ENCODE data around the gene CRYBB1. TPM values are rescaled to one million over a fixed set of nuclear protein-coding genes. Genes with fewer than 3 reads are reported as not detected.
A peak's percentile ranks its signal among the peaks of the same experiment; 100 is the strongest.

Gene CRYBB1
- polyA plus RNA-seq, 1 of the 3 experiments (the other 2 are of a cell fraction): 0.05 TPM

DNA sequence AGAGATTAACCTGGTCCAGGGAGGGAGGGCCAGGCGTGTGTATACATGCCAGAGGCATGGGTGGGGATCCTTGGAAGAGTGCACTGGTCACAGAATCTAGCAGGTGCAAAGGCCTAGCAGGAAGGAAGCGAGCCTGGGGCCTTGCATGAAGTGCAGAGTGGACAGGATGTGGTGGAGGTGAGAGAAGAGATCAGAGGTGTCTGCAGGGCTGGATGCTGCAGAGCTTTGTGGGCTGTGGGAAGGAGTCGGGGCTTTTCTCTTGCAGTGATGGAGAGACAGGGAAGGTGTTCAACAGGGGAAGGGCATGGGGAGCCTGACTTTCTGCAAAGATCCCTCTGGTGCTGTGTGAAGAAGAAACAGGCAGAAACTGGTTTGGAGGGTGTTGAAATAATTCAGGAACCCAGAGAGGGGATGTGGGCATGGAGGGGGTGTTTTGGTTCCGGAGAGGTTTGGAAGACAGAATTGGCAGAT is 25.4 kb downstream of the CRYBB1 start (continued):
- TF ChIP-seq CHD2 (IDR thresholded peaks at IDR 0.05; ENCODE audit: low read length, partially characterized antibody): no peak

DNA sequence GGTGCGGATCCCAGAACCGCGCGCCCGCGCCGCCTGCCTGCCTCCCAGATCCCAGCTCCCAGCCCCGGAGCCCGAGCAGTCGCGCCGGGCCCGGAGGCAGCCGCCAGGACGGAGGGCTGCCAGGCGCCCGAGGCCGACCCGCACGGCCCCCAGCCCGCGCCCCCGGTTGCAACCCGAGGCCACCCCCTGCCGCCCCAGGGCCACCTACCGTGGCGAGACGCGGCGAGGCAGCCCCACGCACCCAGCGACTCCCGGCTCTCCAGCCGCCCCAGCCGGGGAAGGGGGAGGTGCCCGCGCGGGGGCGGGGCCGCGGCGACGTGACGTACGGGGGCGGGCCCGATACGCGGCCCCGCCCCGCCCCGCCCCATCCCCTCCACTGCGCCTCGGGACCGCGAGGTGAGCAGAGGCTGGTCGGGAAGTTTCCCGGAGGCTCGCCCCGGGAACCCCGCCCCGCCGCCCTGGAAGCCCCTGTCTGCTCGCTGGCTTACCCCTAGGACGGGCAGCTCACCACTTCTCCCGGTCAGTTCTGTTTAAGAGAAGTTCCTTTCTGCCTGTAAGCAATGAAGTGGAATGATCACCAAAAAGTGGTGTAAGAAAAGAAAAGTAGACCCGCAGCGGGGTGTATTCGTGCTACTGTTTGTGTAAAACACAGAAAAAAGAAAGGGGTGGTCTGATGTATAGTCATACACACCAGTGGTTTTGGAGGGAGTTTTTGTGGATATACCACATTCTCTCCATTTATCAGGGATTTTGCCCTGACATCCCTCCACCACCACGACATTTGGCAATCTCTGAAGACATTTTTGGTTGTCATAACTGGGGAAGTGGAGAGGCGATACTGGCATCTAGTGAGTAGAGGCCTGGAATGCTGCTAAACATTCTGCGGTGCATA is 27.7 kb downstream of the CRYBB1 start, which contains the start of gene TPST2:
Gene TPST2, minus strand, starts transcription at position 288 of the 892 bp plus-strand sequence. CDS start 48,502 bp downstream, outside the sequence.
- H3K27ac ChIP-seq (ENCODE audit: low read depth in 2 of 2, low read length in 1 of 2): peak within 1 kb of the TSS; percentile 46 to 58; a peak in 3 of 4 replicates
- TF ChIP-seq, protein P1, sequence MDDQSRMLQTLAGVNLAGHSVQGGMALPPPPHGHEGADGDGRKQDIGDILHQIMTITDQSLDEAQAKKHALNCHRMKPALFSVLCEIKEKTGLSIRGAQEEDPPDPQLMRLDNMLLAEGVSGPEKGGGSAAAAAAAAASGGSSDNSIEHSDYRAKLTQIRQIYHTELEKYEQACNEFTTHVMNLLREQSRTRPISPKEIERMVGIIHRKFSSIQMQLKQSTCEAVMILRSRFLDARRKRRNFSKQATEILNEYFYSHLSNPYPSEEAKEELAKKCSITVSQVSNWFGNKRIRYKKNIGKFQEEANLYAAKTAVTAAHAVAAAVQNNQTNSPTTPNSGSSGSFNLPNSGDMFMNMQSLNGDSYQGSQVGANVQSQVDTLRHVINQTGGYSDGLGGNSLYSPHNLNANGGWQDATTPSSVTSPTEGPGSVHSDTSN (IDR thresholded peaks at IDR 0.05): no peak
- TF ChIP-seq TCF12 (IDR thresholded peaks at IDR 0.05) (no peak), POLR2AphosphoS5 (IDR thresholded peaks at IDR 0.05; ENCODE audit: low read depth, low read length) (peak; percentile 79), TAF1 (IDR thresholded peaks at IDR 0.05; ENCODE audit: borderline replicate concordance, low read depth, low read length) (peak; percentile 57; the same call in 1 of the 2 replicates)
- DNase-seq: peak; percentile 98
- POLR2A ChIA-PET: no interaction called here
- no peaks in the 10 kb centered on the region for H3K27me3 ChIP-seq (ENCODE audit: insufficient read depth)
- H3K36me3 ChIP-seq (replicated peaks in 1 of 2; ENCODE audit: control insufficient read depth in 1 of 2, insufficient read depth in 2 of 2, low read length in 1 of 2): peaks cover 0 to 5% of the 10 kb centered on the region in 2 experiments
- H3K79me2 ChIP-seq (ENCODE audit: insufficient read depth): peaks cover 20% of the 10 kb centered on the region
- H3K4me3 ChIP-seq (ENCODE audit: low read depth in 2 of 2, low read length in 1 of 2): peak within 1 kb of the TSS; percentile 74 to 88
- H3K9ac ChIP-seq: peak within 1 kb of the TSS; percentile 83
- H4K20me1 ChIP-seq (ENCODE audit: insufficient read depth): no peaks in the 10 kb centered on the region
- H3K4me2 ChIP-seq: peak within 1 kb of the TSS; percentile 94
- WGBS (ENCODE audit: low lambda C conversion rate): 23% methylated on average over 9 of the region's 72 CpGs
- peaks cover 5 to 12% of the 10 kb centered on the region in 2 experiments; a peak in 3 of 4 replicates for H3K4me1 ChIP-seq (ENCODE audit: control insufficient read depth in 1 of 2, insufficient read depth in 2 of 2, low read depth in 1 of 2, low read length in 1 of 2)
- peaks cover 15% of the 10 kb centered on the region for H3F3A ChIP-seq (replicated peaks; ENCODE audit: insufficient read depth)
- H3K9me2 ChIP-seq: no peaks in the 10 kb centered on the region
- H3K9me3 ChIP-seq: no peaks in the 10 kb centered on the region
- peak within 1 kb of the TSS; percentile 91 for H2AFZ ChIP-seq (ENCODE audit: low read depth)
- CTCF ChIA-PET: interaction anchor here (1.3 to 1.5 kb wide), 2 partner anchors 32 to 54 kb away, joined by 3 to 5 read pairs; partner anchors contain the start of gene CRYBA4

DNA sequence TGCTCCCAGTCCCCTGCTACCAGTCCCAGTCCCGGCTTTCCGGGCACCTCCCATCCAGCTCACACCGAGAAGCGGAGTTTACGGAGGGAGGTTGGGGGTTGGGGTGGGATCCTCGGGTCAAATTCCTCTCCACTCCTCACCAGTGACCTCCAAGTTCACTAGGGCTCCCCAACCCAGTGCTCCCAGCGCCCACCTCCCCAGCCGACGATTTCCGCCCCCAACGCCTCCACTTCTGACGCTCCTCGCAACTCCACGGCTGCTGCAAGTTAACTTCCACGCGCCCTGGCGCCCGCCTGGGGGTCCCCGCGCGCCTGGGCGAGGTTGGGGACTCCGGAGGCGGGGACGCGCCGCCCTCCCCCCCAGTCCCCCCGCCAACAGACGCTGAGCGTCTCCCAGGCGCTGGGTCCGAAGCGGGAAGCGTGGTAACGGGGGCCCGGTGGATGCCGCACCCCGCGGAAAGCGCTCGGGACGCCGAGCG is 28.4 kb downstream of the CRYBB1 start:
- Histone ChIP-seq H3K4me2 (peak overlapping the region; percentile 94), H2AFZ (ENCODE audit: low read depth) (peak overlapping the region; percentile 91; the same call in 1 of the 2 replicates), H4K20me1 (ENCODE audit: insufficient read depth) (no peaks in the 10 kb centered on the region; the same call in 1 of the 2 replicates), H3K79me2 (ENCODE audit: insufficient read depth) (peaks cover 25% of the 10 kb centered on the region), H3K27ac (ENCODE audit: low read depth in 2 of 2, low read length in 1 of 2) (peak overlapping the region; percentile 40 to 44; a peak in 2 of 4 replicates), H3K36me3 (replicated peaks in 1 of 2; ENCODE audit: control insufficient read depth in 1 of 2, insufficient read depth in 2 of 2, low read length in 1 of 2) (peaks cover 0 to 5% of the 10 kb centered on the region in 2 experiments), H3K27me3 (ENCODE audit: insufficient read depth) (no peaks in the 10 kb centered on the region), H3K9me2 (no peaks in the 10 kb centered on the region), H3K9ac (peak overlapping the region; percentile 83), H3K4me1 (ENCODE audit: control insufficient read depth in 1 of 2, insufficient read depth in 2 of 2, low read depth in 1 of 2, low read length in 1 of 2) (peaks cover 10 to 17% of the 10 kb centered on the region in 2 experiments; a peak in 3 of 4 replicates), H3K4me3 (ENCODE audit: low read depth in 2 of 2, low read length in 1 of 2) (peak overlapping the region; percentile 74 to 88), H3F3A (replicated peaks; ENCODE audit: insufficient read depth) (peaks cover 20% of the 10 kb centered on the region), H3K9me3 (no peaks in the 10 kb centered on the region)
- peak; percentile 60 for DNase-seq
- 0% methylated on average over 16 of the region's 44 CpGs for WGBS (ENCODE audit: low lambda C conversion rate)
- TF ChIP-seq MAX (IDR thresholded peaks at IDR 0.05; ENCODE audit: low read depth) (0 out of 2 replicates have a peak, but pooled peaks have one; percentile 54), MXI1 (IDR thresholded peaks at IDR 0.05; ENCODE audit: low read depth, low read length) (no peak)
- CTCF ChIA-PET: interaction anchor here (1.3 to 1.5 kb wide), 2 partner anchors 33 to 54 kb away, joined by 3 to 5 read pairs; partner anchors contain the start of gene CRYBA4
- POLR2A ChIA-PET: no interaction called here
